ENCODE measurements around the gene ICAM5. TPM values are rescaled to one million over a fixed set of nuclear protein-coding genes. Genes with fewer than 3 reads are reported as not detected.
"Not testable (repeated sequence)": the region's sequence is repeated elsewhere in the genome, so short reads cannot be mapped to it uniquely, and the experiment has no call there.

Gene ICAM5
- total and polyA plus RNA-seq, 7 donors, result 0.04 to 0.22 (median 0.08) TPM; not detected in 3

DNA sequence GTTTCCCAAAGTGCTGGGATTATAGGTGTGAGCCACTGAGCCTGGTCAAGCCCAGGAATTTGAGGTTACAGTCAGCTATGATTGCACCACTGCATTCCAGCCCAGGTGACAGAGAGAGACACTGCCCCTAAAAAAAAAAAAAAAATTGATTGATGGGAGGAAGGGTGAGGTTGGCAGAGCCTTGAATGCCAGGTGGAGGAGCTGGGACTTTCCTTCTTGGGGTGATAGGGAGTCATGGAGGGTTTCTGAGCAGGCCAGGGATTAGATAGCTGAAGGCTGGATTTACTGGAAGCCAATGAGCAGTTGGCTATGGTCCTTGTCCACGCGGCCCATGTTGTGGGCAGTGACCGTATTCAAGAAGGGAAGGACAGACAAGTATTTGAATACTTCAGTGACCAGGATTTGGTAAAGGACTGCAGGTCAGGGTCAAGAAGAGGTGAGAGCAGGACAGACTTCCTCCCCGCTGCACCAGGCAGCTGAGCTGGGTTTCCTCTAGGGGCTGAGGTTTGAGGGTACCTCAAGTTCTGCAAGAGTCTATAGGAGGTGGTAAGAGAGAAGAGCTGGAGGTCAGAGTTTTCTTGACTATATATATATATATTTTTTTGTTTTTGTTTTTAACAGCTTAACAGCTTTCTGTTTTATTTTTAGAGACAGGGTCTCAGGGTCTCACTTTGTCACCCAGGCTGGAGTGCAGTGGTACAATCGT lies 9.9 kb upstream of the ICAM5 start:
- H3K9me3 ChIP-seq, result no peaks in the 10 kb centered on the region
- TF ChIP-seq, protein P1, sequence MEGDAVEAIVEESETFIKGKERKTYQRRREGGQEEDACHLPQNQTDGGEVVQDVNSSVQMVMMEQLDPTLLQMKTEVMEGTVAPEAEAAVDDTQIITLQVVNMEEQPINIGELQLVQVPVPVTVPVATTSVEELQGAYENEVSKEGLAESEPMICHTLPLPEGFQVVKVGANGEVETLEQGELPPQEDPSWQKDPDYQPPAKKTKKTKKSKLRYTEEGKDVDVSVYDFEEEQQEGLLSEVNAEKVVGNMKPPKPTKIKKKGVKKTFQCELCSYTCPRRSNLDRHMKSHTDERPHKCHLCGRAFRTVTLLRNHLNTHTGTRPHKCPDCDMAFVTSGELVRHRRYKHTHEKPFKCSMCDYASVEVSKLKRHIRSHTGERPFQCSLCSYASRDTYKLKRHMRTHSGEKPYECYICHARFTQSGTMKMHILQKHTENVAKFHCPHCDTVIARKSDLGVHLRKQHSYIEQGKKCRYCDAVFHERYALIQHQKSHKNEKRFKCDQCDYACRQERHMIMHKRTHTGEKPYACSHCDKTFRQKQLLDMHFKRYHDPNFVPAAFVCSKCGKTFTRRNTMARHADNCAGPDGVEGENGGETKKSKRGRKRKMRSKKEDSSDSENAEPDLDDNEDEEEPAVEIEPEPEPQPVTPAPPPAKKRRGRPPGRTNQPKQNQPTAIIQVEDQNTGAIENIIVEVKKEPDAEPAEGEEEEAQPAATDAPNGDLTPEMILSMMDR (IDR thresholded peaks at IDR 0.05), result no peak
- 75 to 86% (median 80%) methylated on average over 5 of the region's 5 CpGs for WGBS, 3 donors
- H3K4me1 ChIP-seq, result no peaks in the 10 kb centered on the region
- no peak overlapping the region for H3K4me3 ChIP-seq
- H3K27me3 ChIP-seq (ENCODE audit: insufficient read depth in 3 of 3, low read length in 2 of 3), result peaks cover 0 to 3% (median 0%) of the 10 kb centered on the region in 3 donors
- intact Hi-C loops (cut with DNase I), result no loop called here
- ATAC-seq (peak in 1 of 4 donors; percentile 43), DNase-seq (no peak)
- peaks cover 0 to 9% of the 10 kb centered on the region in 2 donors for H3K36me3 ChIP-seq (ENCODE audit: insufficient read depth in 1 of 2, low read depth in 1 of 2)
- H3K27ac ChIP-seq, result no peak overlapping the region

DNA sequence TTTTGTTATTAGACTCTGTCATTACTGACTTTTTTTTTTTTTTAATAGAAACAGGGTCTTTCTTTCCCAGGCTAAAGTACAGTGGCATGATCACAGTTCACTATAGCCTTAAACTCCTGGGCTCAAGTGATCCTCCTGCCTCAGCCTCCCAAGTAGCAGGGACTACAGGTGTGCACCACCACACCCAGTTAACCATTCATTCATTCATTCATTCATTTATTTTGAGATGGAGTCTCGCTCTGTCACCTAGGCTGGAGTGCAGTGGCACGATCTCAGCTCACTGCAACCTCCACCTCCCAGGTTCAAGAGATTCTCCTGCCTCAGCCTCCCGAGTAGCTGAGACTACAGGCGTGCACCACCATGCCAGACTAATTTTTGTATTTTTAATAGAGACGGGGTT lies 7.7 kb upstream of the ICAM5 start:
- 94 to 95% (median 94%) methylated on average over 5 of the region's 5 CpGs for WGBS, 3 donors
- Histone ChIP-seq H3K36me3 (ENCODE audit: insufficient read depth in 1 of 2, low read depth in 1 of 2) (peaks cover 0 to 12% of the 10 kb centered on the region in 2 donors), H3K27me3 (ENCODE audit: insufficient read depth in 3 of 3, low read length in 2 of 3) (peaks cover 0 to 11% (median 0%) of the 10 kb centered on the region in 3 donors)
- ATAC-seq; H3K4me3 ChIP-seq; intact Hi-C loops (cut with DNase I); H3K27ac ChIP-seq; DNase-seq; H3K9me3 ChIP-seq; H3K4me1 ChIP-seq: not testable (repeated sequence)

DNA sequence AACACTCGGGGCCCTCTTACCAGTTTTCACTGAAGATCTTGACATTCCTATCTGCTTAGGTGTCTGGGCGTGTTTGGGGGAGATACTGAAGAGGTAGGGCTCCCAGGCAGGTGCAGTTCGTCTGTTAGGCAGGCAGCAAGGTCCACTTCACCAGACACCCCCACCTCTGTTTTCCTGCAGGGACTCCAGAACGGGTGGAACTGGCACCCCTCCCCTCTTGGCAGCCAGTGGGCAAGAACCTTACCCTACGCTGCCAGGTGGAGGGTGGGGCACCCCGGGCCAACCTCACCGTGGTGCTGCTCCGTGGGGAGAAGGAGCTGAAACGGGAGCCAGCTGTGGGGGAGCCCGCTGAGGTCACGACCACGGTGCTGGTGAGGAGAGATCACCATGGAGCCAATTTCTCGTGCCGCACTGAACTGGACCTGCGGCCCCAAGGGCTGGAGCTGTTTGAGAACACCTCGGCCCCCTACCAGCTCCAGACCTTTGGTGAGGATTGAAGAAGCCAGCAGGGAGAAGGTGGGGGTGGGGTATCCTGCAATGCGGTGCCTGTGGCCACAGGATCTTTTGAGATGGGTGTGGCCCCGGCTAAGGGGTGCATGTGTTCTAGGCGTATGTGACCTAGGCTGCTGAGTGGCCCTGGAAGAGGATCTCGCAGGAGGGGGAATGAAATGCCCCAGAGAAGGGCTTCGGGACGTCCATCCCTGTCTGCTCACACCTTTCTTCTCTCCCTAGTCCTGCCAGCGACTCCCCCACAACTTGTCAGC lies 6.3 kb upstream of the ICAM5 start:
- no peaks in the 10 kb centered on the region for H3K9me3 ChIP-seq
- peak in 1 of 4 donors; percentile 9 for ATAC-seq
- TF ChIP-seq, protein P1 (IDR thresholded peaks at IDR 0.05), result no peak
- peaks cover 0 to 25% (median 6%) of the 10 kb centered on the region in 3 donors for H3K27me3 ChIP-seq (ENCODE audit: insufficient read depth in 3 of 3, low read length in 2 of 3)
- DNase-seq, result no peak
- H3K27ac ChIP-seq, result no peak overlapping the region
- no peak overlapping the region for H3K4me3 ChIP-seq
- 71 to 79% (median 71%) methylated on average over 23 of the region's 23 CpGs for WGBS, 3 donors
- intact Hi-C loops (cut with DNase I), result no loop called here
- peaks cover 0 to 12% of the 10 kb centered on the region in 2 donors for H3K36me3 ChIP-seq (ENCODE audit: insufficient read depth in 1 of 2, low read depth in 1 of 2)
- peaks cover 3% of the 10 kb centered on the region for H3K4me1 ChIP-seq

DNA sequence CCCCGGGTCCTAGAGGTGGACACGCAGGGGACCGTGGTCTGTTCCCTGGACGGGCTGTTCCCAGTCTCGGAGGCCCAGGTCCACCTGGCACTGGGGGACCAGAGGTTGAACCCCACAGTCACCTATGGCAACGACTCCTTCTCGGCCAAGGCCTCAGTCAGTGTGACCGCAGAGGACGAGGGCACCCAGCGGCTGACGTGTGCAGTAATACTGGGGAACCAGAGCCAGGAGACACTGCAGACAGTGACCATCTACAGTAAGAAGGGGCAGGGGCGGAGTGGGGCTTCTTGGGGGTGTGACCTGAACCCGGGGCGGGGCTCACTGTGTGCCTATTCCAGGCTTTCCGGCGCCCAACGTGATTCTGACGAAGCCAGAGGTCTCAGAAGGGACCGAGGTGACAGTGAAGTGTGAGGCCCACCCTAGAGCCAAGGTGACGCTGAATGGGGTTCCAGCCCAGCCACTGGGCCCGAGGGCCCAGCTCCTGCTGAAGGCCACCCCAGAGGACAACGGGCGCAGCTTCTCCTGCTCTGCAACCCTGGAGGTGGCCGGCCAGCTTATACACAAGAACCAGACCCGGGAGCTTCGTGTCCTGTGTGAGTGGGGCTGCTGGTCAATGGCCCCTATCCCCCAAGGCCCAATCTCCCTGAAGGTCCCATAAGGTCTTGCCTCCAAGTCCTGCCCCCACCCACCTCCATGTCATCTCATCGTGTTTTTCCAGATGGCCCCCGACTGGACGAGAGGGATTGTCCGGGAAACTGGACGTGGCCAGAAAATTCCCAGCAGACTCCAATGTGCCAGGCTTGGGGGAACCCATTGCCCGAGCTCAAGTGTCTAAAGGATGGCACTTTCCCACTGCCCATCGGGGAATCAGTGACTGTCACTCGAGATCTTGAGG lies 5.4 kb upstream of the ICAM5 start:
- TF ChIP-seq, protein P1 (IDR thresholded peaks at IDR 0.05), result no peak
- WGBS, 3 donors, result 88 to 91% (median 89%) methylated on average over 34 of the region's 34 CpGs
- peaks cover 0 to 12% of the 10 kb centered on the region in 2 donors for H3K36me3 ChIP-seq (ENCODE audit: insufficient read depth in 1 of 2, low read depth in 1 of 2)
- H3K4me3 ChIP-seq, result no peak overlapping the region
- no peak for ATAC-seq
- no peak overlapping the region for H3K27ac ChIP-seq
- no peak for DNase-seq
- H3K9me3 ChIP-seq, result no peaks in the 10 kb centered on the region
- peaks cover 11% of the 10 kb centered on the region for H3K4me1 ChIP-seq
- peaks cover 0 to 31% (median 13%) of the 10 kb centered on the region in 3 donors for H3K27me3 ChIP-seq (ENCODE audit: insufficient read depth in 3 of 3, low read length in 2 of 3)
- intact Hi-C loops (cut with DNase I), result no loop called here

All from psoas muscle (tissue), 8 donors.